HepG2 (cell line): ENCODE measurements around the gene POLR2M.

Experiments
- EZH2 ChIP-seq: conservative IDR thresholded peaks from 2 replicates; pipeline ENCODE4 v1.6.1; 2012; ENCODE audit warnings: mild to moderate bottlenecking, low read depth, low read length, moderate library complexity
- MXI1 ChIP-seq: IDR thresholded peaks from 3 replicates; pipeline ENCODE4 v1.6.1; 2012; ENCODE audit warnings: low read depth, low read length, inconsistent platforms, borderline replicate concordance
- ZNF431 ChIP-seq: sonication (generic); formaldehyde crosslinking; IDR thresholded peaks from 2 replicates; pipeline ENCODE4 v1.9.0; 2022; ENCODE audit warnings: missing genetic modification reagents, low read depth, mild to moderate bottlenecking, borderline replicate concordance
- ZNF432 ChIP-seq: sonication (generic); formaldehyde crosslinking; IDR thresholded peaks from 2 replicates; pipeline ENCODE4 v1.5.0; 2020; ENCODE audit warnings: missing genetic modification reagents, mild to moderate bottlenecking, borderline replicate concordance
- ZNF746 ChIP-seq: sonication (generic); formaldehyde crosslinking; IDR thresholded peaks from 2 replicates; pipeline ENCODE4 v1.8.0; 2022; ENCODE audit warnings: mild to moderate bottlenecking, missing genetic modification reagents
- ZNF891 ChIP-seq: sonication (generic); formaldehyde crosslinking; IDR thresholded peaks from 2 replicates; pipeline ENCODE4 v1.5.0; 2020; ENCODE audit warnings: mild to moderate bottlenecking, missing genetic modification reagents
- TF ChIP-seq, protein P1 (sequence below): sonication (generic); formaldehyde crosslinking; IDR thresholded peaks from 2 replicates; pipeline ENCODE4 v1.8.1; 2023; ENCODE audit warnings: missing genetic modification reagents, inconsistent platforms, borderline replicate concordance

DNA sequence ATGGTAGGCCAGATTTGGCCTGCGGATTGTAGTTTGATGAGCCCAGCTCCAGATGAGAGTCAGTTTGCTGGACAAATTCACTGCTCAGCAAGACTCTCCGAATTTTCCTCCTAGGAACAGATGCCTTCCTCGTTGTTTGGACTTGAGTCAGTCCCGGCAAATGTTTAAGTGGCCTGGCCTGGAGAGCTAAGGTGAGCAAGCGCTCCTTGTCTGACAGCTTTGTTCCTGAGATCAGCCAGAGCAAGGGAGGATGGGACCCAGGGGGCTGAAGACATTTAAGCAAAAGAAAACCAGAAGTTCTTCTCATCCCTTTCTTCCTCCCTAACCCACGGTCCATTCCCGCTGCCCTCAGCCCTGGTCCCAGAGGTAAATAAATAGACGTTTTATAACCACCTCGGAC, 40.3 kb downstream of the POLR2M start:
- TF ChIP-seq, protein P1, sequence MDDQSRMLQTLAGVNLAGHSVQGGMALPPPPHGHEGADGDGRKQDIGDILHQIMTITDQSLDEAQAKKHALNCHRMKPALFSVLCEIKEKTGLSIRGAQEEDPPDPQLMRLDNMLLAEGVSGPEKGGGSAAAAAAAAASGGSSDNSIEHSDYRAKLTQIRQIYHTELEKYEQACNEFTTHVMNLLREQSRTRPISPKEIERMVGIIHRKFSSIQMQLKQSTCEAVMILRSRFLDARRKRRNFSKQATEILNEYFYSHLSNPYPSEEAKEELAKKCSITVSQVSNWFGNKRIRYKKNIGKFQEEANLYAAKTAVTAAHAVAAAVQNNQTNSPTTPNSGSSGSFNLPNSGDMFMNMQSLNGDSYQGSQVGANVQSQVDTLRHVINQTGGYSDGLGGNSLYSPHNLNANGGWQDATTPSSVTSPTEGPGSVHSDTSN (CRISPR knock-in tag): no peak
- TF ChIP-seq ZNF431 (CRISPR knock-in tag) (no peak), EZH2 (no peak), MXI1 (no peak), ZNF746 (CRISPR knock-in tag) (no peak), ZNF891 (CRISPR knock-in tag) (no peak), ZNF432 (CRISPR knock-in tag) (no peak)
